Testis (tissue), 2 donors: ENCODE measurements around the gene PRKCA.

Experiments used
- CTCF ChIP-seq, 3 experiments: fragments of 450-650 bp in 2 of 3; fragments of 200-600 bp in 1 of 3; sonication (generic) in 1 of 3; IDR thresholded peaks; one replicate each; pipeline ENCODE4 v1.5.1; 2016 to 2019; ENCODE audit warnings: antibody characterized with exemption in 3 of 3, mild to moderate bottlenecking in 2 of 3, moderate library complexity in 1 of 3
- POLR2A ChIP-seq: fragments of 450-650 bp; IDR thresholded peaks from one replicate; pipeline ENCODE4 v1.6.1; 2017; ENCODE audit warnings: antibody characterized with exemption, mild to moderate bottlenecking, moderate library complexity

- TF ChIP-seq CTCF (IDR thresholded peaks at IDR 0.05) (no peak), POLR2A (no peak)
Measured at GRCh38 chr17:66275651-66276050, 26.8 kb upstream of the PRKCA start.
